AG08396 (cell line): ENCODE data around the gene CSTF2T.
A peak's percentile ranks its signal among the peaks of the same experiment; 100 is the strongest.
"Not testable (repeated sequence)": the region's sequence is repeated elsewhere in the genome, so short reads cannot be mapped to it uniquely, and the experiment has no call there.

Source experiments
- DNase-seq: peaks from one replicate; pipeline ENCODE4 v3.0.0; 2012; ENCODE audit warnings: low spot score, mixed read lengths

The CSTF2T gene

DNA sequence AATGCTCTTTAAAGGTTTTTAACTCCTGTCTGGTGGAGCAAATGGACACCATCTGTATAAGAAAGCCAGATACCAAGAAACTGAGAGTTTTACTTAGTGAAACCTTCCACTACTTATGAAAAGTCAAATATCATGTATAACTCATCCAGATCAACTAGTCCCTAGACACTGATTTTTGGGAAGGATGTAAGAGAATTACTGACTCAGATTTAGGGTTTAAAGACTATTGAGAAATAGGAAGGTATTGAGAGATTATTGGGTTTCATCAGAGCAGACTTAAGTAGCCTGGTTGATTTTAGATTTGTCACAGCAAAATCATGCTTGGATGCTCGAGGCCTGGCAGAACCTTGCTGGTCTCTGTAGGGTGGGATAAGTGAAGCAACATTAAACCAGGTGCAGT is 3.1 kb downstream of the CSTF2T start:
- DNase-seq, result no peak

- no peak for DNase-seq
Observed at GRCh38 chr10:51694086-51694768, 5.2 kb downstream of the CSTF2T start.

GRCh38 chr10:51691135-51691534 is 8.3 kb downstream of the CSTF2T start:
- no peak for DNase-seq

DNA sequence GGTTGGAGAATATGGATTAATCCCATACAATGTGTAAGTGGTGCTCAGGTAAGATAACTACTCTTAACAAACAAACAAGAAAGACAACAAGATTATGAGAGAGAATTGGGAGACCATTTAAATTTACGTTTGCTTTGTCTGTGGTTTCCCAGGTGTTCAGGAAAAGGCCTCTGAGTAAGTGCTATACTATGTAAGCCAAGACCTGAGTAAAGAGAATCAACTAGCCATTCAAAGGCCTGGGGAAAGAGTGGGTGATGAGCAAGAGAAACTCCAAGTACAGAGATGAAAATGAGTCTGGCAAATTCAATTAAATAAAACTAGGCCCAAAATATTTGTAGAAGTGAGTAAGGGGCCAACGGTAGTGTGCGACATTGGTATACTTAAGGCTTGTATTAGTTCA is 9.9 kb downstream of the CSTF2T start:
- DNase-seq, result no peak

DNA sequence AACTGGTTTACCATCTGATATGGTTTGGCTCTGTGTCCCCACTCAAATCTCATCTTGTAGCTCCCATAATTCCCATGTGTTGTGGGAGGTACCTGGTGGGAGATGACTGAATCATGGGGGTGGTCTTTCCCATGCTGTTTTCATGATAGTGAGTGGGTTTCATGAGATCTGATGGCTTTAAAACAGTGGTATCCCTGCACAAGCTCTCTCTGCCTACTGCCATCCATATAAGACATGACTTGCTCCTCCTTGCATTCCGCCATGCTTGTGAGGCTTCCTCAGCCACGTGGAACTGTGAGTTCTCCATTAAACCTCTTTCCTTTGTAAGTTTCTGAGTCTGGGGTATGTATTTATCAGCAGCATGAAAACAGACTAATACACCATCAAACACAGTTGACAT is 10.6 kb downstream of the CSTF2T start:
- not testable (repeated sequence) for DNase-seq

GRCh38 chr10:51687296-51687695 is 12.1 kb downstream of the CSTF2T start:
- DNase-seq, result no peak

DNA sequence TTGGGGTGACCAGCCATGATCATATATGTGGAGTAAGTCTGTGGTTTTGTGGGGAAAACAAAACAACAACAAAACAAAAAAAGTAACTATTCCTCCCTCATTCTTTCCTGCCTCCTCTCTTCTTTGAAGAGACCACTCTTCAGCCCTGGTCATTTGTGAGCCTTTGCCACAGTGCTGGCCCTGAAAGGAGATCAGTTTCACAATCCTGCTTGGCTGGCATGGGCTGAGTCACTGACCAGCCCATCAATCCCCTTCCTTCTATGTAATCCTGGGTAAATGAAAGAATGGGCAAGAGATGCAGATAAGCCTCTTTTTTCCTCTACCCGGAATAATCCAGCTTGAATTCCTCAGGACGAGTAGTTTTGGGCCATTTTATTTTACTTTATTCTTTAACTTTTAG is 13.6 kb downstream of the CSTF2T start:
- DNase-seq, result no peak

GRCh38 chr10:51683031-51683691 is 16.2 kb downstream of the CSTF2T start:
- no peak for DNase-seq

DNA sequence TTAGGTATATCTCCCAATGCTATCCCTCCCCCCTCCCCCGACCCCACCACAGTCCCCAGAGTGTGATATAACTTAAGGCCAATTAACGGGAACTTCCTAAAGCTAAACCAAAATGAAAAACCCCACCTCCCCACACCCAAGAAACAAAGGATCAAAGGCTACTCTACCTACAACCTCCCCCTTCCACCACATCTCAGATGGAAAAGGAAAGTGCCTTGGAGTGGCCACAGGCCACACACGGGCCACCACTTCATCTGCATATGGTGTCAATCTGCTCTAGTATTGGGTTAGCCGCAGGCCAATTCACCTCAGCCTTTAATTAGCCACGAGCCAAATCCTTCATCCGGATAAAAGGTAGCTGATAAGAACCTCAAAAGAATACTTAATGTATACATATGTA is 19.6 kb downstream of the CSTF2T start:
- no peak for DNase-seq

DNA sequence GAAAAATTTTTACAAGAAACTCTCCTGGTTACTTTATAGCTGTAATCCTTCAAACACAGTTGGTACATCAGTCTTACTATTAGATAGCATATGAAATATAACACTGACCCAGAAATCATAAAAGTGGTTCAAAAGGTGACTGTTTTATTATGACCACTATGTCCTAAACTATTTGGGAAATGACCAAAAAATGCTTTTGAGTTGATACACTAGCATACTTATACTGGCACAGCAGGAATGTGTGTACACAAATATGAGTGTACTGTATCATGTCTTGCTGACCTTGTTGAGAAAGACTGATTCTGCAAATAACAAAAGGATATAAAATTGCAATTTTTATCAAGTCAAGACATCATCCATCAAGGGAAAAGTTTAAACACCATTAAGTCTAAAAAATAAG is 24.3 kb downstream of the CSTF2T start:
- DNase-seq, result no peak

DNA sequence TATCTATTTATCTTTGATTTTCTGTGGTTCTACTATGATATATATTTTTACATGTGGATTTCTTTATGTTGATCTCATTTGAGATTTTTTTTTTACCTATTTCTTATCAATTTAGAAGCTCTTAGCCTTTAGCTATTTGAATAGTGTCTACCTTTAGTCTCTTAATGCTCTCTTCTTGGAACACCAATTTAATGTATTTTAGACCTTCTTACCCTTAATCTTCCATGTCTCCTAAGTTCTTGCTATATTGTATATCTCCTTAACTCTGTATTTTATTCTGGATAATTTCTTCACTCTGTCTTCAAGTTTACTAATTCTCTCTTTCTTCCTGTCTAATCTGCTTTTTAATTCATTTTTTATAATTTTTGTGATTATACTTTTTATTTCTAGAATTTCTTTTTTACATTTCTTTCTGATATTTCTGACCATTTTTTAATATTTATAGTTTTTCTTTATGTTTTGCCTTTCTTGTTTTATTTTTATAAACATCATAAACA is 27.3 kb downstream of the CSTF2T start:
- DNase-seq, result no peak

- DNase-seq, result no peak
Observed at GRCh38 chr10:51669041-51669440, 30.4 kb downstream of the CSTF2T start.

DNA sequence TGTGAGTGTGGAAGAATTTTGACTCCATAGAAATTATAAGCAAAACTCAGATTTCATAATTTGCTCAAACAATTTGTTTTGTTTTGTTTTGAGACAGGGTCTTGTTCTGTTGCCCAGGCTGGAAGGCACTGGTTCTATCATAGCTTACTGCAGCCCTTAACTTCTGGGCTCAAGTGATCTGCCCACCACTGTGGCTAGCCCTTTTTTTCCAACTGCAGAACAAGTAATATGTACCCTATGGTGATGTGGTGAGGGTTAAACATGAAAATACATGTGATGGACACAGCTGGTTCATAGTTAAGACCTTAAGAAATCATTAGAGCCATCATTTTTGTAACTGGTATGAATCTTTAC is 31.1 kb downstream of the CSTF2T start:
- DNase-seq, result no peak

DNA sequence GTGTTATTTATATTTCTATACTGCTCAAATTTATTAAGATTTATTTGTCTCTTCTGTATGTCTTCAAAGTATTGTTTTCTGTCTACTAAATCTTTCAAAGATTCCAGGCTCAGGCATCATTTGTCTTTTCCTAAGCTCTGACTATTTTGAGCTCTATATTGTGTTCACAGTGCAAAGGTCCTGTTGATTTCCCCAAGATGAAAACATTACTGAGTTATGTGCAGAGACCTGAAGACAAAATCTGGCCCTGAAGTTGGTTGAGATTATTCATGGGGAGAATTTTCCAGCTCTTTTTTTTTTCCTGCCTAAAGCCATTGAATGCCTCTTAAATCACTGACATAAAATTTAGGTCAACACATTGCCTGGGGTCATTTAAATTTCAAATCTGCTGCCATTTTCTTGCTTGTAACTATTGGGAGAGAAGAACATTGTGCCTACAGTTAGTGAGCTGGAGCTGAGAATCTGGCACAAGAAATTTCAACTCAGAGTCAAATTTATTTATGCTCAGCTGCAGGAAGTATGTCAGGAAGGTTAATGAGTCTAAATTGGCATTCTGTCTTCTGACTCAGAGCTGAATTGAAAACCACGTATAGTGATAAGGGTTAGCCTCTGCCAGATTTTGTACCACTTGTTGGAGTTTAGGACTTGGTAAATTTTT is 31.6 kb downstream of the CSTF2T start:
- no peak for DNase-seq

DNA sequence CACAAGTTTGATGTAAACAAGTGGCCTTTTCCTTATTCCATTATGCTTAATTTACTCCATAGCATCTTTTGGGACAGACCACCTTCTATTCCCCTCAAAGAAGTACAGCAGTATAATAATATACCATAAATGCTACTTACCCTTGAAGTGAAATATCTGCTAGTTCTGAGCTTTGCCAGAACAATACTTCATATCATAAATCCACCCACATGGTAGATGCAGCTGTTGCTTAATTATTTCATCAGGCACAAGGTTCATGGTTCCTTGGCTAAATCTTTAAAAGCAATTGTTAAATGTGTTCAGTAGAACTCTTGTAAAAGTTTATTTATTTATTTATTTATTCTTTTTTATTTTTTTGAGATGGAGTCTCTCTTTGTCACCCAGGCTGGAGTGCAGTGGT is 32.9 kb downstream of the CSTF2T start:
- no peak for DNase-seq

- no peak for DNase-seq
Observed at GRCh38 chr10:51663086-51663485, 36.3 kb downstream of the CSTF2T start.

GRCh38 chr10:51659344-51659743 is 40.1 kb downstream of the CSTF2T start:
- DNase-seq, result no peak

DNA sequence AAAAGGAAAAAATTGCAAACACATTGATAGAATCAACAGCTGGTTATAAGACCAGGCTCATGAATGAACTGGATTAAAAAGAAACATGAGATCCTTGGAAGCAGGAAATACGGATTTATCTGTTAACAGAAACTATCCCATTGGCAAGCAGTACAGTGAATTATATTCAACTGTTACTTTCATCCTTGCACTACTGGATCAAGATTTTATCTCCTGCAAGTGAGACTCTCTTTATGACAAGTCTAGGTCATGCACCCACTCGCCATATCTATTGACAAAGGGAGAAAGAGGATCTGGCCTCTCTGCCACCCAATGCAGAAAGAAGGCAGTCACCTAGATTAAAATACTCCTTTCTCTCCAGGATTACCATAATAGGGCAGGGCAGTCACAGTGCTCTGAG is 41.4 kb downstream of the CSTF2T start:
- DNase-seq, result no peak

DNA sequence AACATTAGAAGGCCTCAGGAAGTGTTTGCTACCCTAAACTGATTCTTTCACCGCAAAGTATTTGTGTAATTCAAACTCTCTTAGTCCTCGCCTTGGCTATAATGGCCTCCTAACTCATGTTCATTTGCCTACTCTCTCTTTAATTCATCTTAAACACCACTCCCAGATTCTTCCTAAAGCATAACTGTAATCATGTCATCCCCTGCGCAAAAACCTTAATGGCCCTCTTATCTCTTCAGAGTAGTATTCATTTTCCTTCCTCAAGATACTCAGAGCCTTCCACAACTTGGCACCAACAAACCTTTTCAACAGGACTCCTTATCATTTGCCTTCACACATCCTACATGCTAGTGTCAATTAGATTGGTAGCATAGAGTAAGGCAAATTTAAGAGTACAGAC is 42.9 kb downstream of the CSTF2T start:
- no peak for DNase-seq

GRCh38 chr10:51654918-51655317 is 44.5 kb downstream of the CSTF2T start:
- no peak for DNase-seq

DNA sequence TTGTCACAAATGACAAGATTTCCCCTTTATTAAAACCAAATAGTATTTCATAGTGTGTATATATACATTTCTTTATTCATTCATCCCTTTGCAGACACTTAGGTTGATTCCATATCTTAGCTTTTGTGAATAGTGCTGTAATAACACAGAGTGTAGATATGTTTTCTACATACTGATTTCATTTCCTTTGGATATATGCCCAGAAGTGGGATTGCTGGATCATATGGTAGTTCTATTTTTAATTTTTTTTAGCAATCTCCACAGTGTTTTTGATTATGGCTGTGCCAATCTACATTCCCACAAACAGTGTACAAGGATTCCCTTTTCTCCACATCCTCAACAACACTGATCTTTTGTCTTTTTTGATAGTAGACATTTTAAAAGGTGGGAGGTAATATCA is 46.4 kb downstream of the CSTF2T start:
- no peak for DNase-seq

- DNase-seq, result peak; percentile 20
Observed at GRCh38 chr10:51651063-51651462, 48.3 kb downstream of the CSTF2T start.

DNA sequence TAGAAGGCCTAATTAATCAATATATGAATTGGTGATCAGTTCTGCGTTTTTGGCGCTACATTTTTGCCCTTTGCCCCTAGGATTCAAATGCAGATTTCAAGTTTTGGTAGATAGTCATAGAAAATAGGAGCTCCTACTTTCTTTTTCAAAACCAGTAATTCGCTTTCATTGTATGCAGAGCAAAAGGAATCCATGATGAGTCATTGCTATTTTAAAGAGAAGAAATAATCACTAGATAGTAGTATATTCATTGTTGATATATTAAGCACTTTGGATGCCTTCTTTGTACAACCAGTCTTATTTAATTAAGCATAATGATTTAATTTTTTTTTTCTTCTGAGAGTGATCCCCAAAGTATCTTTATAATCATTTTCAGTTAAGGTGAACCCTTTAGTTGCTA is 50.3 kb downstream of the CSTF2T start:
- DNase-seq, result no peak
